Loucy (cell line): Measurements from ENCODE around the gene XYLB.

ENCODE experiments used
- CTCF ChIP-seq: fragments of 200-600 bp; sonication (generic); conservative IDR thresholded peaks from 2 replicates; pipeline ENCODE4 v1.5.1; 2014; ENCODE audit warnings: mild to moderate bottlenecking, antibody characterized with exemption, low read length
- EZH2phosphoT487 ChIP-seq: fragments of 200-600 bp; IDR thresholded peaks from 2 replicates; pipeline ENCODE4 v1.6.1; 2018; ENCODE audit warnings: antibody characterized with exemption, mild to moderate bottlenecking, moderate library complexity, borderline replicate concordance

- TF ChIP-seq CTCF (no peak), EZH2phosphoT487 (no peak)
Measured at GRCh38 chr3:38308456-38308855, 38.1 kb upstream of the XYLB start.
